ENCODE measurements around the gene IFRD1.

IFRD1 gene

GRCh38 chr7:112521942-112522341 is 71.7 kb downstream of the IFRD1 start:
- DNase-seq: no peak

GRCh38 chr7:112523871-112524270 is 73.6 kb downstream of the IFRD1 start:
- DNase-seq: no peak

Measured in activated CD4-positive, alpha-beta T cell treated with anti-CD3 and anti-CD28 coated beads for 1 hour (primary cell).